Measurements from ENCODE around the gene PLEK.

- TF ChIP-seq TAF1 (IDR thresholded peaks at IDR 0.05; ENCODE audit: low read depth) = no peak
- TF ChIP-seq SMC3 (conservative IDR thresholded peaks at IDR 0.05; ENCODE audit: poor library complexity) = no peak
Measured at GRCh38 chr2:68426446-68426845, 61.4 kb downstream of the PLEK start.
